ENCODE results near the gene FILIP1L.

The FILIP1L gene

GRCh38 chr3:99961756-99962515, 152.4 kb downstream of the FILIP1L start:
- no peak for TF ChIP-seq CTCF (IDR thresholded peaks at IDR 0.05; ENCODE audit: borderline replicate concordance, insufficient read depth, low read depth, low read length)
- H3K4me3 ChIP-seq (ENCODE audit: low read depth, low read length): no peak overlapping the region

- TF ChIP-seq CTCF (IDR thresholded peaks at IDR 0.05; ENCODE audit: borderline replicate concordance, insufficient read depth, low read depth, low read length): no peak
- H3K4me3 ChIP-seq (ENCODE audit: low read depth, low read length): no peak overlapping the region
These were observed 153.4 kb downstream of the FILIP1L start for GRCh38 chr3:99960941-99961340.

GRCh38 chr3:99960123-99960878, 154.0 kb downstream of the FILIP1L start:
- TF ChIP-seq CTCF (IDR thresholded peaks at IDR 0.05; ENCODE audit: borderline replicate concordance, insufficient read depth, low read depth, low read length): no peak
- H3K4me3 ChIP-seq (ENCODE audit: low read depth, low read length): no peak overlapping the region

- TF ChIP-seq CTCF (IDR thresholded peaks at IDR 0.05; ENCODE audit: borderline replicate concordance, insufficient read depth, low read depth, low read length): no peak
These were observed 155.9 kb downstream of the FILIP1L start for GRCh38 chr3:99958222-99958912.

GRCh38 chr3:99957151-99957796, 157.0 kb downstream of the FILIP1L start:
- no peak overlapping the region for H3K4me3 ChIP-seq (ENCODE audit: low read depth, low read length)
- no peak for TF ChIP-seq CTCF (IDR thresholded peaks at IDR 0.05; ENCODE audit: borderline replicate concordance, insufficient read depth, low read depth, low read length)

More at GRCh38 chr3:99958222-99958912, 155.9 kb downstream of the FILIP1L start:
- H3K4me3 ChIP-seq (ENCODE audit: low read depth, low read length): no peak overlapping the region

- TF ChIP-seq CTCF (IDR thresholded peaks at IDR 0.05; ENCODE audit: borderline replicate concordance, insufficient read depth, low read depth, low read length): no peak
- H3K4me3 ChIP-seq (ENCODE audit: low read depth, low read length): no peak overlapping the region
These were observed 158.3 kb downstream of the FILIP1L start for GRCh38 chr3:99955773-99956562.

Measured in GM12875 (cell line).